ENCODE data around the gene CBX2.

DNA sequence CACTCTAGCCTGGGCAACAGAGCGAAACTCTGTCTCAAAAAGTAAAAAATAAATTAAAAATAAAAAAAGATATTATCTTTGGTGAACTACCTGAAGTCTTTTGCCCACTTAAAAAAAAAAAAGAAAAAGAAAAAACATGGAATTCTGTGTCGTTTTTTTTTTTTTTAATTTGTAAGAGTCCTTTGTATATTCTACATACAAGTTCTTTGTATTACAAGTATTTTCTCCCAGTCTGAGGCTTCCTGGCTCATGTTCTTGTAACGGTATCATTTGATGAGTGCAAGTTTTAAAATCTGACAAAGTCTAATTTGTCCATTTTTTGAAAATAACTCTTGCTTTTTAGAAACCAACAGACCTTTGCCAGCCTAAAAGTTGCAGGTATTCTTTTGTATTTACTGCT is 12.2 kb upstream of the CBX2 start:
- TF ChIP-seq, protein P1, sequence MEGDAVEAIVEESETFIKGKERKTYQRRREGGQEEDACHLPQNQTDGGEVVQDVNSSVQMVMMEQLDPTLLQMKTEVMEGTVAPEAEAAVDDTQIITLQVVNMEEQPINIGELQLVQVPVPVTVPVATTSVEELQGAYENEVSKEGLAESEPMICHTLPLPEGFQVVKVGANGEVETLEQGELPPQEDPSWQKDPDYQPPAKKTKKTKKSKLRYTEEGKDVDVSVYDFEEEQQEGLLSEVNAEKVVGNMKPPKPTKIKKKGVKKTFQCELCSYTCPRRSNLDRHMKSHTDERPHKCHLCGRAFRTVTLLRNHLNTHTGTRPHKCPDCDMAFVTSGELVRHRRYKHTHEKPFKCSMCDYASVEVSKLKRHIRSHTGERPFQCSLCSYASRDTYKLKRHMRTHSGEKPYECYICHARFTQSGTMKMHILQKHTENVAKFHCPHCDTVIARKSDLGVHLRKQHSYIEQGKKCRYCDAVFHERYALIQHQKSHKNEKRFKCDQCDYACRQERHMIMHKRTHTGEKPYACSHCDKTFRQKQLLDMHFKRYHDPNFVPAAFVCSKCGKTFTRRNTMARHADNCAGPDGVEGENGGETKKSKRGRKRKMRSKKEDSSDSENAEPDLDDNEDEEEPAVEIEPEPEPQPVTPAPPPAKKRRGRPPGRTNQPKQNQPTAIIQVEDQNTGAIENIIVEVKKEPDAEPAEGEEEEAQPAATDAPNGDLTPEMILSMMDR (IDR thresholded peaks at IDR 0.05; ENCODE audit: low read depth, low read length, poor library complexity, severe bottlenecking) = no peak
- no peak for TF ChIP-seq EZH2phosphoT487 (IDR thresholded peaks at IDR 0.05; ENCODE audit: borderline replicate concordance, low read length)

Data from DOHH2 (cell line).